Measurements from ENCODE around the gene NARS2. TPM values are rescaled to one million over a fixed set of nuclear protein-coding genes. Genes with fewer than 3 reads are reported as not detected.

Gene NARS2
- total RNA-seq, 6 donors from 2014 or later, result 7.7 to 45.1 (median 15.5) TPM

- Histone ChIP-seq H3K27ac (peak overlapping the region; percentile 12 to 99 (median 69)), H3K4me1 (peaks cover 21 to 39% (median 30%) of the 10 kb centered on the region in 4 donors), H3K27me3 (no peaks in the 10 kb centered on the region), H3K9me3 (no peaks in the 10 kb centered on the region), H3K4me3 (peak overlapping the region in 2 of 4 donors; percentile 4 to 8), H3K36me3 (no peaks in the 10 kb centered on the region)
- DNase-seq (peak in 1 of 2 donors; percentile 71), ATAC-seq (ENCODE audit: low FRiP score in 2 of 2) (peak; percentile 18 to 50)
- TF ChIP-seq EP300 (IDR thresholded peaks at IDR 0.05) (no peak), CTCF (IDR thresholded peaks at IDR 0.05) (peak; percentile 9 to 79 (median 55))
- 2 to 3% methylated on average over 9 of the region's 9 CpGs for WGBS, 2 donors
Measured at GRCh38 chr11:78420255-78420764, 154.4 kb downstream of the NARS2 start.

DNA sequence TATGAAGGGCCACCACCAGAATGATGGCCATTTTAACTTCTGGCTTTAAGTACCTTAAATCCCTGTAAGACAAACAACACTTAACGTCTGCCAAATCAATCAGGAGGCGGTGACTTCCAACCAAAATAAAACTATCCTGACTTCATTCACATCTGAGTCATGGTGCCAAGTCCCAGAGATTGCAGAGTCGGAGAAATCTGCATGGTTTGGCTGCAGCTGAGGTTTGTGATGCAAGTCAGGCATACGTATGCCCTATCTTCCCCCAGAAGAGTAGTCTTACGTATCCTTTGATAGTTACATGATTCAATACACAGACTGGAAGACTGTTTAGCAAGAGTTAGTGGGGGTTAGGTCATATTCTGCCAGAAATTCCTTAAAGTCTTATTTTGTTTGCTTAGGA is 155.3 kb downstream of the NARS2 start:
- WGBS, 2 donors, result 28 to 29% methylated on average over 5 of the region's 5 CpGs
- Histone ChIP-seq H3K9me3 (no peaks in the 10 kb centered on the region), H3K36me3 (no peaks in the 10 kb centered on the region), H3K4me3 (peak overlapping the region in 1 of 4 donors; percentile 96), H3K4me1 (peaks cover 27 to 43% (median 36%) of the 10 kb centered on the region in 4 donors), H3K27ac (peak overlapping the region; percentile 92 to 100 (median 98)), H3K27me3 (no peaks in the 10 kb centered on the region)
- DNase-seq, result peak in 1 of 2 donors; percentile 71
- peak in 2 of 4 donors; percentile 52 to 83 for TF ChIP-seq EP300 (IDR thresholded peaks at IDR 0.05)
- peak; percentile 43 to 92 for TF ChIP-seq POLR2AphosphoS5 (IDR thresholded peaks at IDR 0.05)
- TF ChIP-seq CTCF (IDR thresholded peaks at IDR 0.05), result no peak
- TF ChIP-seq POLR2A (IDR thresholded peaks at IDR 0.05), result peak in 1 of 4 donors; percentile 63
- peak; percentile 9 to 74 for ATAC-seq (ENCODE audit: low FRiP score in 2 of 2)

DNA sequence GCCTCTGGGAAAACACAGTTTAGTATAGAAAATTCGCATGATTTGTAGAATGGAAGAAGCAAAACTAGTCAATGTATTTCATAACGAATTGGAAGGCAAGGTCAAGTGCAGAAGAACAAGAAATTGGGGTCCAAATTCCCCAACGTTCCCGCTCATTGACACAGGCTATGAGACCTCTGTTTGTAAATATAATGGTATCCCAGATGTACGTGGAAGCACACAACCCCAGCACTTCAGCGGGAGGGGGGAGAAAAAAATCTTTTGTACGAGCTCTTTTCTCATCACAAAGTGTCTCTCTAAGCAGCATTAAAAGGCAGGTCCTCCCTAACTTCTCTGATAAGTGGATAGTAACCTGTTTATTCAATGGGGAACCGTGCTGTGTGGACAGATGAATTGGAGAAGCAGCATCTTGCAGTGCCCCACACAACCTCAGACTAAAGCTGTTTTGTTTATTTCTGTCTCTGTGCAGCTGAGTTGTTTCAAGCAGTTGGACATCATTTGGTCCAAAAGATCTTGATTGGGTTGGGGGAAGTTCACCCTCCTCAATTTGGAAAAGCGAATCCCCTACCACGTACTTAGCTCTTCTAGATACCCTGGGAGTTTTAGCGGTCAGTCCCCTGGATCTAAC is 156.0 kb downstream of the NARS2 start:
- peak overlapping the region; percentile 63 to 96 (median 94) for H3K4me3 ChIP-seq
- DNase-seq (no peak), ATAC-seq (ENCODE audit: low FRiP score in 2 of 2) (no peak)
- no peaks in the 10 kb centered on the region for H3K36me3 ChIP-seq
- H3K27ac ChIP-seq, result peak overlapping the region; percentile 92 to 100 (median 98)
- 39 to 47% methylated on average over 11 of the region's 11 CpGs for WGBS, 2 donors
- peaks cover 30 to 44% (median 39%) of the 10 kb centered on the region in 4 donors for H3K4me1 ChIP-seq
- H3K27me3 ChIP-seq, result no peaks in the 10 kb centered on the region
- H3K9me3 ChIP-seq, result no peaks in the 10 kb centered on the region
- no peak for TF ChIP-seq POLR2A (IDR thresholded peaks at IDR 0.05)
- no peak for TF ChIP-seq EP300 (IDR thresholded peaks at IDR 0.05)
- TF ChIP-seq CTCF (IDR thresholded peaks at IDR 0.05), result no peak
- TF ChIP-seq POLR2AphosphoS5 (IDR thresholded peaks at IDR 0.05), result no peak

GRCh38 chr11:78417888-78418583 is 156.6 kb downstream of the NARS2 start:
- no peaks in the 10 kb centered on the region for H3K9me3 ChIP-seq
- H3K27ac ChIP-seq, result peak overlapping the region; percentile 92 to 100 (median 98)
- WGBS, 2 donors, result 1 to 2% methylated on average over 24 to 30 of the region's 68 CpGs
- no peaks in the 10 kb centered on the region for H3K36me3 ChIP-seq
- TF ChIP-seq POLR2A (IDR thresholded peaks at IDR 0.05) (peak in 3 of 4 donors; percentile 64 to 96 (median 71)), POLR2AphosphoS5 (IDR thresholded peaks at IDR 0.05) (peak; percentile 40 to 63), CTCF (IDR thresholded peaks at IDR 0.05) (peak in 5 of 6 experiments; percentile 23 to 77 (median 76)), EP300 (IDR thresholded peaks at IDR 0.05) (no peak)
- DNase-seq (peak; percentile 91 to 98), ATAC-seq (ENCODE audit: low FRiP score in 2 of 2) (peak; percentile 70 to 77)
- H3K27me3 ChIP-seq, result no peaks in the 10 kb centered on the region
- H3K4me1 ChIP-seq, result peaks cover 30 to 51% (median 39%) of the 10 kb centered on the region in 4 donors
- H3K4me3 ChIP-seq, result peak overlapping the region; percentile 63 to 96 (median 94)
